GM19328 (cell line): ENCODE results near the gene TSPAN13.
"Not testable (repeated sequence)": the region's sequence is repeated elsewhere in the genome, so short reads cannot be mapped to it uniquely, and the experiment has no call there.

Experiments used
- ATAC-seq: cut with Tn5 transposase; IDR thresholded peaks from one replicate; pipeline ENCODE4 v1.9.1; 2021; ENCODE audit warnings: mild to moderate bottlenecking, moderate library complexity; ENCODE audit not compliant: unreplicated experiment

TSPAN13 gene

DNA sequence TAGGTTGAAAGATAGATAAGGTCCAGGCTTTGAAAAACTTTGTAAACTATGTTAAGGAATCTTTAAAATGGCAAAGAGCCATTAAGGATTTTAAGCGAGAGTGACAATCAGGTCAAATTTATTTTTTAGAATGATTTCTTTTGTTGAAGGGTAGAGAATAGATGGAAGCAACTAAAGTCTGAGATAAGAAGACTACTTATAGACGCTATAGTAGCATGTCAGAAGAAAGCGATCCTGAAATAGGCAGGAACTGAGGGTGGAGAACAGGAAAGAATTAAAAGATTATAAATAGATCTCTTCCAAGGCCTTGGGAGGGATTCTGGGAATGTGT, 13.0 kb upstream of the TSPAN13 start:
- no peak for ATAC-seq

DNA sequence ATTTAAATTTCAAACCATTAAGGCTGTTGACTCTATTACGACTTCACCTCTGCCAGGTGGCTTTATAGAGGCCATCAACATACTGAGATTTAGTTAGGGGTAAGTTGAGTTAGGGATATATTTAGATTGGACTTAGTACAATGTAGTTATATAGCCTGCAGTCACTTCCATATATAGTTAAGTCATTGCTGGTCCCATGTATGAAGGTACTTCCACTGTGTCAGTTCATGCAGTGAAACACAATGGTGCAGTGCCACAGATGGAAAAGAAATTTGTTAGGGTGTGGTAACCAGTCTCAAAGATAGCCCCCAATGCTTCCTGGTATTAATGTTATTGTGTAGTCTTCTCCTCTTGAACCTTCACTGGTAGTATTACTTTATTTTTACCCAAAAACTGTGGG, 12.6 kb upstream of the TSPAN13 start:
- ATAC-seq, result no peak

DNA sequence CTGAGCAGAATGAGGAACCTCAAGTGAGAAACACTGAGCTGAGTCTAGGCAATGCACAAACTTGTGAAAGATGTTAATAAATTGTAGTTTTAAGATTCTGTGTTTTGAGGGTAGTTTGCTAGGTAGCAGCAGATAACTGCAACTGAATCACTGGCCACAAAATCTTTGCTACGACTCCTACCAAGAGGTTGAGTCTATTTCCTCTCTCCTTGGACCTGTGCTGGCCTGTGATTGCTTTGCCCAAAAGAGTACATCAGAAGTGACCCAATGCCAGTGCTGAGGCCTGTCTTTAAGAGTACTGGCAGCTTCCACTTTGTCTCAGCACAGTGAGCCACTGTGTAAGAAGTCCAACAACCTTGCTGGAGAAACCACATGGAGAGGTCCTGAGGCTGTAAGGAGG, 11.9 kb upstream of the TSPAN13 start:
- ATAC-seq, result no peak

DNA sequence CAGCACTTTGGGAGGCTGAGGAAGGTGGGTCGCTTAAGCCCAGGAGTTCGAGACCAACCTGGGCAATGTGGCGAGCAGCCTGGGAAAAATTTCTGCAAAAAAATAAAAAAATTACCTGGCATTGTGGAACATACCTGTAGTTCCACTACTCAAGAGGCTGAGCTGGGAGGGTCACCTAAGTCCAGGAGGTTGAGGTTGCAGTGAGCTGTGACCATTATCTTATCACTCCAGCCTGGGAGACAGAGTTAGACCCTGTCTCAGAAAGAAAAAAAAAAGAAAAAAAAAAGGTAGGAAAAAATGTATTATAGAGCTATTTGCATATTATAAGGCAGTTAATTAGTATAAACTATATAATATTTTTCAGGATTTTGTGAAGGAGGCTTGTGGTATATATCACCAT, 11.0 kb upstream of the TSPAN13 start:
- no peak for ATAC-seq

DNA sequence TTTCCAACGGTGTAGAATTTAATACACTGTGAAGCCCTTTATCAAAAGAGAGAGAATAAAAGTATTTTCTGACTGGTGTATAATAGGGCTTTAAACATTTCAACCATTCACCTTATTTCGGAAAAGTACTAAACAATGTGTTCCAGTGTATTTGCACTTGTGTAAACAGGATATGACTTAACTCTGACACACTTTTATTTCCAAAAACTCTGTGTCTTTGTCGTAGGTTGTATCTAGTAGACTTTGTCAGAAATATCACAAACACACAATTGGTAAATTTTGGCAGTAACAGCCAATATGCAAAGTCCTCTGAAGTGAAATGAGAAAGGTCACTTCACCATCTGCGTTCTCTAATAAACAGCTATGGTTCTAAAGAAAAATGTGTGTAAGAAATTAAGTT, 10.3 kb upstream of the TSPAN13 start:
- no peak for ATAC-seq

DNA sequence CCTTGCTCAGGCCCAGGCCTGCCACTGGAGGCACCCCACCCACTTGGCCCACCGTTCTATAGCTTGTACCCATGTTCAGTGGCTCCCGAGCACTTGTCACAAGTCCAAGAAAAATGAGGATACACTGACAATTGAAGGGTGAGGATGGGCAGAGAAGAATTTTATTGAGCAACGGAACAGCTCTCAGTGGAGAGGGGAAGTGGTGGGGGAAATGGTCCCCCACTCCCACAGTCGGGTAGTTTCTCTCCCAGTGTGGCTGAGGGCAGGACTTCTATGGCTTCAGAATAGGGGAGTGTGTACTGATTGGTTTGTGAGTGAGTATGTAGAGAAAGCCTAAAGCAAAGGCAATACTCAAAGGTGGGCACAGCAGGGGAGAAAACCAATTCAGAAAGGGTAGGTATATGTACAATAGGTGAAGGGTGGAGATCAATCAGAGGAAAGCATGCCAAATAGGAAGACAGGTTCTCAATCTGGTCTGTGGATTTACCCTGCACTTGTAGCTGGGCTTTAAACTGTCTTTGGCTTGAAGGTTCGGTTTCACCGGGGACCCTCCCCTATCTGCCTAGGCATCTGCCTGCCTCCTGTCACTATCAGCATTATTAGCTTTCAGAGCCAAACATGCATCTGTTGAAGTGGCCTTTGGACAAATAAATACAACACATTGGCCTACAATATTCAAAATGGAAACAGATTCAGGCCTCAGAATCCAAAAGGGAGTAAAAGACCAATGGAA, 8.9 kb upstream of the TSPAN13 start:
- no peak for ATAC-seq

DNA sequence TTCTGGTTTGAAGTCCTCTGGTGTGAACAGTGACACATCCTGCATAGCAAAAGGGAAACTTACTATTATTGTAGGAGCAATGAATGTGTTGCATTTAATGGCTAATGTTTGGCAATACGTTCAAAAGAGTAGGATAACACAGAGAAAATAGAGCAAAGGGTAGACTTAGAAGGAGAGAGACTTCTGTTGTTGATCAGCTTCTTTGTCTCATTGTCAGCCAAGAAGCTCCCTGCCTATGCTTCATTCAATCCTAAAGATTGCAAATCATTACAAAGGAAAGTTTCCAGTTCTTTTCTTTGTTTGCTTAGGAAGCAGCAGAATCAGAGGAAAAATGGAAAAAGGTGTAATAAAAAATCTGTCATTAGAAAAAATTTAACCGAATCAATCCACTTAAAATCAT, 7.9 kb upstream of the TSPAN13 start:
- ATAC-seq, result no peak

DNA sequence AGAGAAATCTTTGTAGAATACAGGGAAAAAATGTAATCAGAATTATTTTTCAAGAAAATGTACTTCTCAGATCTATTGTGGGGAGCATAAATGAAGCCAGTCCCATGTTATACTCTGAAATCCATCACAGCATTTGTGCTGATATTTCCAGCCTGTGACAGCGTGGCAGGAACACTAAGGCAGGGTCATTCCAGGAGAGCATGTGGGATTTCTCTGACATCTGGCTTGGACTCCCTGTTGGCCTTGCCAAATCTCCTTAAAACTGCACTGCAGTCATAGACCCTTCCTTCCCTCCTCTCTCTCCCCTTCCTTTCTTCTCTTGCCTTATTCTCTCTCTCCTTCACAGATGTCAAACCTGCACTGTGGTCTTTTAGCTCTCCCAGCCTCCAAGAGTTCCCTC, 6.5 kb upstream of the TSPAN13 start:
- no peak for ATAC-seq

DNA sequence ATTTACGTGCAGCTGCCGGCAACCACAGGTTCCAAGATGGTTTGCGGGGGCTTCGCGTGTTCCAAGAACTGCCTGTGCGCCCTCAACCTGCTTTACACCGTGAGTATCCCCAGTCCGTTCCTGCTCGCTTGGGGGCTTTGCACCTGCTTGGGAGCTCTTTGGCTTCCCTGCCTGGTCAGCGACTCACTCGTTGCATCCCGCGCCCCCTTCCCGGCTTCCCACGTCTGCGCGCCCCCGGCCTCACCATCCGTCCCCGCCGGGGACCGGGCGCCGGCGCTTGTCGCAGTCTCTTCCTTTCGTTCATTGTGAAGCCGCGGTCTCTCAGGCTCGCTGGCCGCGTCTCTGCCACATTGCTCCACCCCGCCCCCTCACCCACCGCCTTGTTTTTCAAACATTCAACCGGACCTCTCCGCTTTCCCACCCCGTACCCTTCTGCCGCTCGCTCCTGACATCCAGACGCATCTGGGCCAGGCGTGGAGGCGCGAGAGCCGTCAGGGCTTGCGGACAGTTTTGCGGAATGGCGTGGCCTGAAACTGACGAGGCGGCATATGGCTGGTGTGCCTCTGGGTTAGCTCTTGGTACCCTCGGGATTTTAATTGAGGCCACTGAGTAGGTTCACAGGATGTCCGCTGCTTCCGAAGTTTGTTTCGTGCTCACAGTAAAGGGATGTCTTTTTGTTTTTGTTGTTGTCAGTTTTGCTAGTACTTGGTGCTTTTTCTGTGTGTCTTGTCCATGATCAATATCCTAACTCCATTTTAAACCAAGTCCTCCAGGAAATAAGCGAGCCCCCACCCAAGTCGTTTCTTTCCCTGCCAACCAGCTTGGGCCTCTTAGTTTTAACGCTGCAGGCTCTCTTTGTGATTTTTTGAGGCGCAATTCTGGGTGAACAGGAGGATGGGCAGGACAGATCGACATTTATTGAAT, 639 bp downstream of the TSPAN13 start:
- peak; percentile 27 for ATAC-seq

DNA sequence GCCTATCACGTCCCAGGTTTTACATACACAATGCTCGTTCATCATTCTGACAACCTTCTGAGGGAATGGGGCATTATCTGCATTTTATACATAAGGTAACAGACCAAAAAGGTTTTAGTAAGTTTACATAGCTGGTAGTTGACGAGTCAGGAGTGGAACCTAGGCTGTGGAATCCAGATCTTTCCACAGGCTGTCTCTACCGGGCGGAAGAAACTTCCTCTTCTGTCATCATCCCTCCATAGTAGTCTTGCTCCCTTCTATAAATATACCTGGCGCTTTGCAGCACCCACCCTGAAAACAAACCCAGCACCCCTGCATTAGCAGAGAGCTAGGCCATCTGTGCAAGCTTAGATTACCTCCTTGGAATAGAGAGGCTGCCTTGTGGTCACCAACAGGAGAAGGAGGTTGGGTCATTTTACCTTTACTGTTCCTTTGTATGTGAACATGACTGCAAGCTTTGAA, 1.3 kb downstream of the TSPAN13 start:
- no peak for ATAC-seq

DNA sequence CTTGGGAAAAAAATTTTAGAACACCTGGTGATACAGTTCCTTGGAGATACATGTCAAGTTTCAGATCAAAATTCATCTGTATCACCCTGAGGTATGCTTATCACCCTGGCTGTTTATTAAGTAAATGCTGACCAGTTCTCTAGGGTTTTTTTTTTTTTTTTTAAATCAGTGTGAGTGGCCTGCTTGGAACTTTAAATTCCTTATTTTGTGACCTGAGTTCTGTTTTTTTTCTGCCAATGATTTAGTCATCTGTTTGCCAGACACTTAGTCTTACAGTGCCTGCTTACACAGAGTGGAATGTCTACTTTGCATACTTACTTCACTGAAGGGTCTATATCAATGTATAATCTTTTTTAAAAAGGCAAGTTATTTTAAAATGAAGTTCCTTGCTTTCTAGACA, 1.8 kb downstream of the TSPAN13 start:
- no peak for ATAC-seq

DNA sequence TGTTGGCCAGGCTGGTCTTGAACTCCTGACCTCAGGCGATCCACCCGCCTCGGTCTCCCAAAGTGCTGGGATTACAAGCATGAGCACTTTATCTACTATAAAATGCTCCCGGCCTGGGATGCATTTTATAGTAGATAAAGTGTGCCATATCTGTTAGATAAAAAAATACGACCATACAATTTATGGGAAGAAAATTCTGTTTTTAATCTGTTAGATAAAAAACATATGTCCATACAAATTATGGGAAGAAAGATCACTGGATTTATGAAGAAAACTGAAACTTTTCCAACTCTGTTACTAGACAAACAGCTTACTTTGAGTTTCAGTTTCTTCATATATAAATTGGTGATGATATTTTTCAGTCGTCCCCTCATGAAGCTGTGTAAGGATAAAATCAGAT, 4.5 kb downstream of the TSPAN13 start:
- ATAC-seq, result no peak

DNA sequence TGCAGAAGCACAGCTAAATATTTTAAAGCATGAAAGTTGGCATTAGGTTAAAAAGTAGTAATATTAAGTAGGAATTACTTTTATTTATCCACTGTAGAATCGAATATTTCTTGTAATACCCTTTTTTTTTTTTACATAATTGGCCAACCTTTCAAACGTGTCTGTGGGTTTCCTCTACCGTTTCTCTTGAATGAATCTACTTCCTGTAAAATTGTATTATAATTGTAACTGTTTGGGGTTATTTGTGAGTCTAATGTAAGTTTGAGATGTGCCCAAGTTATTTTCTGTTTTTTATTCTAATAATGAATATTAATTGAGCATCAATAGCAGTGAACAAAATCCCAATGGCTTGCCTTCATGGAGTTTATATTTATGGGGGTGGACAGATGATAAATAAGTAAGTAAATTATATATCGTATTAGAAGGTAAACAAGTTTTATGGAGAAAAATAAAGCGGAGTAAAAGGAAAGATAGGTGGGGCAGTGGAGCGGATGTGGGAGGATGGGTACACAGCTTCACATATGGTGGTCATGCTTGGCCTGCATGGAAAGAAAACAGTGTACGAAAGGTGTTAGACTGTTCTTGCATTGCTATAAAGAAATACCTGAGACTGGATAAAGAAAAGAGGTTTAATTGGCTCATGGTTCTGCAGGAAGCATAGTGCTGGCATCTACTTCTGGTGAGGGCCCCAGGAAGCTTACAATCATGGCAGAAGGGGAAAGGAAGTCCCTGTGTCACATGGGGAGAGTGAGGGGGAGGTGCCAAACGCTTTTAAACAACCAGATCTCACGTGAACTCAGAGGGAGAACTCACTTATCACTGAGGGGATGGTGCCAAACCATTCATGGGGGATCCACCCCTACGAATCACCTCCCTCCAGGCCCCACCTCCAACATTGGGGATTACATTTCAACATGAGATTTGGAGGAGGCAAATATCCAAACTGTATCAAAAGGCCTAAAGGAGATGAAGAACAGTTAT, 5.4 kb downstream of the TSPAN13 start:
- ATAC-seq, result no peak

DNA sequence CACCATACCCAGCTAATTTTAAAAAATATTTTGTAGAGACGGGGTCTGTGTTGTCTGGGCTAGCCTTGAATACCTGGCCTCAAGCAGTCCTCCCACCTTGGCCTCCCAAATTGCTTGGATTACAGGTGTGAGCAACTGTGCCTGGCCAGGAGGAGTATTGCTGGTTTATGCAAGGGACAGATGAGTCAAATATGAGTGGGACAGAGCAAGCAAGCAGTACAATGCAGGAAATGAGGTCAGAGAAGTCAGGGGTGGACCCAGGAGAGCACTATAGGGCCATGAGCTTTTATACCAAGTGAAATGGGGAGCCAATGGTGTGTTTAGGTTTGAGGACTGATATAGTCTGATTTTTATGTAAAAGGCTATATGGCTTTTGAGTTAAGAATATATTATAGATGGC, 6.3 kb downstream of the TSPAN13 start:
- no peak for ATAC-seq

DNA sequence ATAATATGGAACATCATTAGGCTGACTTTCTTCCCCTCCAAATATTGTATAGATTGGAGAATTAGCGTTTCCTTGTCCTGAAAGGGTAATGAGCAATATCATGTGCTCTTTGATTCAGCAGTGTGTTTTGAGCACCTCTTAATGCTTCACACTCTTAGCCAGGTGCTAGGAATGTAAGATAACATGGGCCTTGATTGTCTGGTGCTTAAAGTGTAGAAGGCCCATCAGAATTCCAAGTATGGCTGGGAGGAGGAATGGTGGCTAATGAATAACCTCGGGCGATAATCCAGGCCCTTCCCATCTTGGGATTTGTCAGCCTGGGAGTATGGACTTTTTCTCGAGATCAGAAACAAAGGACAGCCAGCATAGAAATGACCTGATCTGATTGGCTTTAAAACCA, 8.6 kb downstream of the TSPAN13 start:
- ATAC-seq, result no peak

DNA sequence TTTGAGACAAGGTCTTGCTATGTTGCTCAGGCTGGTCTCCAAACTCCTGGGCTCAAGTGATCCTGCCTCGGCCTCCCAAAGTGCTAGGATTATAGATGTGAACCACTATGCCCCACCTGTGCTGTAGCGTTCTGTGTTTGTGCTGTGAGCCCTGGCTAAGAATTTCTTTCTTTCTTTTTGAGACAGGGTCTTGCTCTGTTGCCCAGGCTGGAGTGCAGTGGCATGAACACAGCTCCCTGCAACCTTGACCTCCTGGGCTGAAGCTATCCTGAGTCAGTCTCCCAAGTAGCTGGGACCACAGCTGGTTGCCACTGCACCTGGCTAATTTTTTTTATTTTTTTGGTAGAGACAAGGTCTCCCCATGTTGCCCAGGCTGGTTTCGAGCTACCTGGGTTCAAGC, 11.4 kb downstream of the TSPAN13 start:
- ATAC-seq, result no peak

DNA sequence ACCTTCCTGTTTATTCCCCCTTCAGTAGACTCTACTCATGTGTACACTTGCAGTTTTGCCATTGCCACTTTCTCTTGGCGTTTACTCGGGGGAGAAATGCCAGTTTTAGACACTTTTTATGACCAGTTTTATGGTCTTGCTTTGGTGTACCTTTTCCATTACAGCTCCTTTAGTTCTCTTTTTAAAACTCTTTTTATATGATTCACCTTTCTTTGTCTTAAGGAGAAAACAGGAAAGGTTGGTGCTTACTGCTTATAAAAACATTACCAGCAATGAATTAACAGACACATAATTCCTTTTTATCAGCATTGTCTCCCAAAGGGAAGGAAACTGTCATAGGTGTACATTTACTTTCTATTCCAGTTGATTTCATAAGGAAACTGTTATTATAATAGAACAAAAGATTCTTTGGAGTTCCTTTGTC, 11.9 kb downstream of the TSPAN13 start:
- ATAC-seq, result no peak

DNA sequence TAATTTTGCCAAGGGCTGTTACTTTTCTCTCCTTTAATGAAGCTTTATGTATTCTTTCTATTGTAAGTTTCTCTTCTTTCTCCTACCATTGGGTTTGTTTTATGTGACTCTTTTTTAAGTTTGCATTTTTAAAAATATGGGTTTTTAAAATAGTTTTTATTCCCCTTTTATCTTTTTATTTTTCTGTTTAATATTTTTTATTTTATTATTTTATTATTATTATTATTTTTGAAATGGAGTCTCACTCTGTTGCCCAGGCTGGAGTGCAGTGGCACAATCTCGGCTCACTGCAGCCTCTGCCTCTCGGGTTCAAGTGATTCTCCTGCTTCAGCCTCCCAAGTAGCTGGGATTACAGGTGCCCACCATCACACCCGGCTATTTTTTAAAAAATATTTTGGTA, 16.4 kb downstream of the TSPAN13 start:
- not testable (repeated sequence) for ATAC-seq

DNA sequence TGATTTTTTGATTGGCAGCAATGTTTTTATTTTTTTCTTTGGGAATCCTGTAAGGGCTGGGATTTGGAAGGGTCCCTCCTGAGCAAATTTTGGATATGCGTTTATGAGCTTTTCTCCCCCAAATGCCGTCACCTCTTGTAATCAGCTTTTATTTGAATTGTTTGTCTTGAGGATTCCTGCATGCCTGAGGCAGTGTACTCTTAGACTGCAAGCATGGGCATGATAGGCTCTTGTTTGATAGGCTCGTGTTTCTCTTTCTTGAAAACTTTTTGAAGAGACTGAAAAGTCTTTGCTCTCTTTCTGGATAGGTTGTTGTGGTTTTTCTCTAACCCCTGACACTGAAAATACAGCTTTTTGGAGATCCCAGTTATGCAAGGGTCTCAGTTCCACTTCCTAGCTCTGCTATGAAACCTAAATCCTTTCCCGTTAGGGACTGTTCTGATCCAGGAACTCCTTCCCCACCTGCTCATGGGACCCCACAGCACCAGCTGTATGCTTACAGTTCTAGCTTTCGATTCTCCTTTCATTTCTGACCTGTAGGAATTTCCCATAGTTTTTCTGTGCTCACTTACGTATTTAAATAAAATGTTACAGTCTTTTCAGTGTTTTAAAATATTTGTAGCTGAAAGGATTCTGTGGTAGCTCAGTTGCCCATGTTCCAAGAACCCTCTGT, 17.2 kb downstream of the TSPAN13 start:
- ATAC-seq, result no peak

DNA sequence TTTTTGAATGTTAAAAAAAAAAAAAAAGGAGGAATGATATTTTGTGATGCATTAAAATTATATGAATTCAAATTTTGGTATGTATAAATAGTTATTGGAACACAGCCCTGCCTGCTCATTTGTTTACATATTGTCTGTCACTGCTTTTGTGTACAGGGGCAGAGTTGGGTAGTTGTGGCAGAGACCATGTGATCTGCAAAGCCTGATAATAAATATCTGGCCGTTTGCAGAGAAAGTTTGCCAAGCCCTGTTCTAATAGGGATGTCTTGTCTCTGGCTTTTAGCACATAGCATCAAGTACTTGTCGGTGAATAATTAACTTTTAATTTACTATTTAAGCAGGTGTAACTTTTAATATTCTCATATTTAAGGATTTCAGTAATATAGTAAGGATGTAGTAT, 19.8 kb downstream of the TSPAN13 start:
- no peak for ATAC-seq

DNA sequence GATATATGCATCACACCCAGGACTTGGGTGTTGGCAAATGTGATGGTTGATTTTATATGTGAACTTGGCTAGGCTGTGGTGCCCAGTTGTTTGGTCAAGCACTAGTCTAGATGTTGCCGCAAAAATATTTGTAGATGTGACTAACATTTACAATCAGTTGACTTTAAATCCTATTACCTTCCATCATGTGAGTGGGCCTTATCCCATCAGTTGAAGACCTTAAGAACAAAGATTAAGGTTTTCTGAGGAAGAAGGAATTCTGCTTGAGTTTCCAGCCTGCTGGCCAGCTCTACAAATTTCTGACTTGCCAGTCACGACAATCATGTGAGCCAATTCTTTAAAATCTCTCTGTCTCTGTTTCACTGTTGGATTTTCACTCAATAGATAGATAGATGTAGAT, 20.3 kb downstream of the TSPAN13 start:
- ATAC-seq, result no peak
